ENCODE measurements around the gene FAM107A. TPM values are rescaled to one million over a fixed set of nuclear protein-coding genes. Genes with fewer than 3 reads are reported as not detected.

Gene FAM107A
- total RNA-seq, 2 donors from 2014 or later, result not detected

- H3K36me3 Mint-ChIP-seq (ENCODE audit: low read depth), result no peaks in the 10 kb centered on the region
- Histone ChIP-seq H3K4me3 (ENCODE audit: low read length) (no peak overlapping the region), H3K9me3 (ENCODE audit: control insufficient read depth, low read length) (peaks cover 6% of the 10 kb centered on the region), H3K27me3 (ENCODE audit: control insufficient read depth, insufficient read depth, low read length, poor library complexity, severe bottlenecking) (peaks cover 3% of the 10 kb centered on the region), H3K36me3 (ENCODE audit: control insufficient read depth, insufficient read depth, low read length) (no peaks in the 10 kb centered on the region), H3K4me1 (ENCODE audit: control insufficient read depth, insufficient read depth, low read length) (no peaks in the 10 kb centered on the region), H3K27ac (ENCODE audit: low read depth, low read length) (no peak overlapping the region), H3K9ac (ENCODE audit: extremely low read depth, low read length, poor library complexity, severe bottlenecking) (no peak overlapping the region)
- 88 to 97% methylated on average over 8 to 13 of the region's 13 CpGs for WGBS, 2 experiments (ENCODE audit: insufficient coverage in 1 of 2, insufficient read length in 1 of 2)
- TF ChIP-seq CTCF (conservative IDR thresholded peaks at IDR 0.05), result no peak
- no peak for DNase-seq
- peaks cover 7% of the 10 kb centered on the region for H3K9me3 Mint-ChIP-seq
- H3K4me3 Mint-ChIP-seq, result no peak overlapping the region
- no peak overlapping the region for H3K27ac Mint-ChIP-seq
- peaks cover 11% of the 10 kb centered on the region for H3K27me3 Mint-ChIP-seq (ENCODE audit: insufficient read depth)
- peaks cover 4% of the 10 kb centered on the region for H3K4me1 Mint-ChIP-seq
Observed at GRCh38 chr3:58572013-58572633, 5.1 kb downstream of the FAM107A start.

- no peaks in the 10 kb centered on the region for H3K27me3 ChIP-seq (ENCODE audit: control insufficient read depth, insufficient read depth, low read length, poor library complexity, severe bottlenecking)
- H3K36me3 Mint-ChIP-seq (ENCODE audit: low read depth), result no peaks in the 10 kb centered on the region
- peak; percentile 31 for DNase-seq
- no peak for TF ChIP-seq CTCF (conservative IDR thresholded peaks at IDR 0.05)
- H3K9me3 ChIP-seq (ENCODE audit: control insufficient read depth, low read length), result peaks cover 6% of the 10 kb centered on the region
- no peak overlapping the region for H3K9ac ChIP-seq (ENCODE audit: extremely low read depth, low read length, poor library complexity, severe bottlenecking)
- no peak overlapping the region for H3K4me3 Mint-ChIP-seq
- no peak overlapping the region for H3K27ac ChIP-seq (ENCODE audit: low read depth, low read length)
- H3K4me1 Mint-ChIP-seq, result peaks cover 7% of the 10 kb centered on the region
- no peak overlapping the region for H3K4me3 ChIP-seq (ENCODE audit: low read length)
- H3K36me3 ChIP-seq (ENCODE audit: control insufficient read depth, insufficient read depth, low read length), result no peaks in the 10 kb centered on the region
- no peaks in the 10 kb centered on the region for H3K27me3 Mint-ChIP-seq (ENCODE audit: insufficient read depth)
- WGBS, 2 experiments (ENCODE audit: insufficient coverage in 1 of 2, insufficient read length in 1 of 2), result 88 to 92% methylated on average over 4 to 5 of the region's 5 CpGs
- H3K4me1 ChIP-seq (ENCODE audit: control insufficient read depth, insufficient read depth, low read length), result peaks cover 5% of the 10 kb centered on the region
- H3K27ac Mint-ChIP-seq, result no peak overlapping the region
- peaks cover 7% of the 10 kb centered on the region for H3K9me3 Mint-ChIP-seq
Observed at GRCh38 chr3:58570851-58571250, 6.3 kb downstream of the FAM107A start.

GRCh38 chr3:58569287-58570001 is 7.7 kb downstream of the FAM107A start:
- Histone ChIP-seq H3K27me3 (ENCODE audit: control insufficient read depth, insufficient read depth, low read length, poor library complexity, severe bottlenecking) (no peaks in the 10 kb centered on the region), H3K4me3 (ENCODE audit: low read length) (no peak overlapping the region)
- TF ChIP-seq CTCF (conservative IDR thresholded peaks at IDR 0.05), result no peak

More at GRCh38 chr3:58569287-58570001, 7.7 kb downstream of the FAM107A start:
- Histone ChIP-seq H3K36me3 (ENCODE audit: control insufficient read depth, insufficient read depth, low read length) (no peaks in the 10 kb centered on the region), H3K9me3 (ENCODE audit: control insufficient read depth, low read length) (peaks cover 6% of the 10 kb centered on the region), H3K4me1 (ENCODE audit: control insufficient read depth, insufficient read depth, low read length) (peaks cover 5% of the 10 kb centered on the region), H3K27ac (ENCODE audit: low read depth, low read length) (no peak overlapping the region), H3K9ac (ENCODE audit: extremely low read depth, low read length, poor library complexity, severe bottlenecking) (no peak overlapping the region)
- Mint-ChIP-seq H3K4me3 (no peak overlapping the region), H3K4me1 (peaks cover 16% of the 10 kb centered on the region), H3K27me3 (ENCODE audit: insufficient read depth) (no peaks in the 10 kb centered on the region), H3K36me3 (ENCODE audit: low read depth) (no peaks in the 10 kb centered on the region), H3K27ac (no peak overlapping the region), H3K9me3 (peaks cover 7% of the 10 kb centered on the region)
- 91 to 100% methylated on average over 4 to 12 of the region's 12 CpGs for WGBS, 2 experiments (ENCODE audit: insufficient coverage in 1 of 2, insufficient read length in 1 of 2)
- DNase-seq, result peak; percentile 41
